H1 (cell line): ENCODE results near the gene COQ7. TPM values are rescaled to one million over a fixed set of nuclear protein-coding genes. Genes with fewer than 3 reads are reported as not detected.

ENCODE experiments used
- CTCF ChIA-PET: fragments of 300-600 bp; sonication (Branson Sonifier 250); formaldehyde crosslinking; loops from one replicate; lab custom pipeline; 2021; ENCODE audit not compliant: partially characterized antibody; lab: Charles Lee
- POLR2A ChIA-PET: fragments of 300-600 bp; sonication (Branson Sonifier 250); formaldehyde crosslinking; loops from one replicate; lab custom pipeline; 2021; ENCODE audit warnings: inconsistent platforms; ENCODE audit not compliant: partially characterized antibody; lab: Charles Lee
- DNase-seq, 2 experiments: peaks; one replicate each; pipeline versions ENCODE4 v3.0.0 to v3.0.0-alpha.2; 2010 to 2022; ENCODE audit warnings: low spot score in 2 of 2, low read depth in 1 of 2, mixed read lengths in 1 of 2
- FAIRE-seq: peaks from 2 replicates; lab custom pipeline; 2011; peaks lifted over from hg19 to GRCh38; lab: Jason Lieb, UNC
- H2AFZ ChIP-seq: 2 replicates; pipeline ENCODE4 v1.8.1; 2012; ENCODE audit warnings: low read length, inconsistent platforms
- H2AK5ac ChIP-seq: 2 replicates; pipeline ENCODE4 v1.6.1; 2013; ENCODE audit warnings: low read depth, low read length
- H2BK120ac ChIP-seq: replicated peaks from 2 replicates; pipeline ENCODE3; 2013; ENCODE audit warnings: low read depth, low read length, inconsistent platforms
- H2BK12ac ChIP-seq: 2 replicates; pipeline ENCODE4 v1.6.1; 2013; ENCODE audit warnings: low read depth, low read length
- H2BK15ac ChIP-seq: 2 replicates; pipeline ENCODE4 v1.6.1; 2013; ENCODE audit warnings: low read length
- H2BK20ac ChIP-seq: 2 replicates; pipeline ENCODE4 v1.6.1; 2013; ENCODE audit warnings: low read length
- H2BK5ac ChIP-seq: 2 replicates; pipeline ENCODE4 v1.6.1; 2013; ENCODE audit warnings: low read depth, low read length
- H3K14ac ChIP-seq: 2 replicates; pipeline ENCODE4 v1.6.1; 2013; ENCODE audit warnings: inconsistent platforms; ENCODE audit not compliant: insufficient read length
- H3K18ac ChIP-seq: 2 replicates; pipeline ENCODE4 v1.6.1; 2013; ENCODE audit warnings: low read length; ENCODE audit errors: extremely low read depth
- H3K23ac ChIP-seq: 2 replicates; pipeline ENCODE4 v1.6.1; 2013; ENCODE audit warnings: inconsistent platforms; ENCODE audit not compliant: insufficient read length
- H3K23me2 ChIP-seq: 2 replicates; pipeline ENCODE4 v1.6.1; 2013; ENCODE audit warnings: low read depth, low read length
- H3K27ac ChIP-seq: 2 replicates; pipeline ENCODE4 v1.6.1; 2011; ENCODE audit warnings: low read depth, low read length, inconsistent platforms
- H3K27me3 ChIP-seq, 4 experiments: replicated peaks in 1 of 4; 1 replicate in 1 of 4; 2 replicates in 3 of 4; pipeline versions ENCODE4 v1.6.1 to v1.8.1; 2011 to 2013; ENCODE audit warnings: low read length in 3 of 4, mild to moderate bottlenecking in 3 of 4, inconsistent platforms in 2 of 4, mixed read lengths in 2 of 4, moderate library complexity in 1 of 4; ENCODE audit not compliant: control insufficient read depth in 3 of 4, insufficient read depth in 3 of 4; ENCODE audit errors: extremely low read depth in 1 of 4
- H3K36me3 ChIP-seq, 4 experiments: 2 replicates each; pipeline versions ENCODE4 v1.6.1 to v1.8.1; 2011 to 2013; ENCODE audit warnings: mild to moderate bottlenecking in 4 of 4, low read length in 3 of 4, moderate library complexity in 2 of 4, control low read depth in 1 of 4, inconsistent platforms in 1 of 4; ENCODE audit not compliant: insufficient read depth in 4 of 4, control insufficient read depth in 2 of 4
- H3K4ac ChIP-seq: replicated peaks from 2 replicates; pipeline ENCODE3; 2013; ENCODE audit warnings: low read length, low read depth, mixed read lengths, inconsistent platforms; ENCODE audit not compliant: insufficient read length
- H3K4me1 ChIP-seq, 4 experiments: replicated peaks in 1 of 4; 1 replicate in 1 of 4; 2 replicates in 3 of 4; pipeline versions ENCODE4 v1.6.1 to v1.8.1; 2011 to 2013; ENCODE audit warnings: low read length in 3 of 4, inconsistent platforms in 2 of 4, mixed read lengths in 1 of 4; ENCODE audit not compliant: insufficient read depth in 4 of 4, control insufficient read depth in 3 of 4
- H3K4me2 ChIP-seq, 2 experiments: 2 replicates each; pipeline versions ENCODE4 v1.6.1 to v1.8.1; 2011 to 2013; ENCODE audit warnings: low read depth in 2 of 2, low read length in 2 of 2, control low read depth in 1 of 2, inconsistent platforms in 1 of 2, mild to moderate bottlenecking in 1 of 2; ENCODE audit not compliant: insufficient read depth in 1 of 2
- H3K4me3 ChIP-seq, 4 experiments: fragments of 200-600, 300-600 bp in 1 of 4; sonication (generic), shearing (Covaris generic), sonication (Bioruptor Twin) in 1 of 4; 2 replicates each; pipeline versions ENCODE4 v1.5.1 to v1.8.1; 2011 to 2016; ENCODE audit warnings: low read length in 4 of 4, low read depth in 3 of 4, control low read depth in 2 of 4, inconsistent platforms in 2 of 4, mild to moderate bottlenecking in 2 of 4, mixed read lengths in 1 of 4, moderate library complexity in 1 of 4; ENCODE audit not compliant: insufficient read depth in 2 of 4; ENCODE audit errors: extremely low read depth in 1 of 4
- H3K56ac ChIP-seq: replicated peaks from 2 replicates; pipeline ENCODE3; 2013; ENCODE audit warnings: low read depth, mild to moderate bottlenecking, mixed read lengths, low read length, inconsistent platforms; ENCODE audit not compliant: insufficient read length
- H3K79me1 ChIP-seq: 2 replicates; pipeline ENCODE4 v1.6.1; 2013; ENCODE audit warnings: low read depth, low read length, control low read depth
- H3K79me2 ChIP-seq, 2 experiments: 2 replicates each; pipeline versions ENCODE4 v1.6.1 to v1.8.1; 2012 to 2013; ENCODE audit warnings: low read length in 2 of 2, mild to moderate bottlenecking in 2 of 2, inconsistent platforms in 1 of 2; ENCODE audit not compliant: insufficient read depth in 2 of 2, control insufficient read depth in 1 of 2
- H3K9ac ChIP-seq, 4 experiments: replicated peaks in 1 of 4; 1 replicate in 1 of 4; 2 replicates in 3 of 4; pipeline versions ENCODE4 v1.6.1 to v1.8.1; 2011 to 2013; ENCODE audit warnings: low read depth in 3 of 4, low read length in 3 of 4, control low read depth in 2 of 4, mild to moderate bottlenecking in 2 of 4, moderate library complexity in 2 of 4, inconsistent platforms in 1 of 4; ENCODE audit errors: extremely low read depth in 1 of 4
- H3K9me3 ChIP-seq, 2 experiments: 2 replicates each; pipeline versions ENCODE4 v1.6.1 to v1.8.1; 2012 to 2013; ENCODE audit warnings: mild to moderate bottlenecking in 2 of 2, moderate library complexity in 2 of 2, control low read depth in 1 of 2, inconsistent platforms in 1 of 2, low read depth in 1 of 2, low read length in 1 of 2, mixed read lengths in 1 of 2; ENCODE audit not compliant: insufficient read depth in 2 of 2
- H4K20me1 ChIP-seq, 2 experiments: replicated peaks in 1 of 2; 2 replicates each; pipeline versions ENCODE3 to v1.8.1; 2011 to 2013; ENCODE audit warnings: inconsistent platforms in 2 of 2, low read length in 2 of 2, mild to moderate bottlenecking in 1 of 2; ENCODE audit not compliant: insufficient read depth in 2 of 2, control insufficient read depth in 1 of 2
- H4K5ac ChIP-seq: 2 replicates; pipeline ENCODE4 v1.6.1; 2013; ENCODE audit warnings: low read length, low read depth, mixed read lengths, inconsistent platforms; ENCODE audit not compliant: insufficient read length
- H4K8ac ChIP-seq: 2 replicates; pipeline ENCODE4 v1.8.0; 2013; ENCODE audit warnings: mild to moderate bottlenecking, moderate library complexity, low read length, inconsistent platforms; ENCODE audit not compliant: insufficient read depth; ENCODE audit errors: extremely low read depth
- H4K91ac ChIP-seq: replicated peaks from 2 replicates; pipeline ENCODE3; 2013; ENCODE audit warnings: low read length, mixed read lengths, inconsistent platforms; ENCODE audit not compliant: insufficient read length
- BRCA1 ChIP-seq: IDR thresholded peaks from 2 replicates; pipeline ENCODE4 v1.6.1; 2012; ENCODE audit warnings: low read depth, low read length, improper control_type of control experiment
- CBX8 ChIP-seq: fragments of 300-800, 300-1000 bp; sonication (generic); IDR thresholded peaks from 2 replicates; pipeline ENCODE4 v1.7.1; 2016; ENCODE audit warnings: low read depth, low read length, borderline replicate concordance
- KDM1A ChIP-seq: fragments of 200-600, 300-600 bp; sonication (generic); IDR thresholded peaks from 2 replicates; pipeline ENCODE4 v1.7.1; 2016; ENCODE audit warnings: mild to moderate bottlenecking, low read length, borderline replicate concordance
- USF2 ChIP-seq: IDR thresholded peaks from 2 replicates; pipeline ENCODE4 v1.6.1; 2011; ENCODE audit warnings: low read length, improper control_type of control experiment
- WGBS, 2 experiments: shearing (Covaris generic) in 1 of 2; methylation state at CpG; one replicate each; pipeline versions ENCODE4 v1.1.6 to v1.1.7; 2013 to 2015; ENCODE audit warnings: low lambda C conversion rate in 2 of 2, mixed read lengths in 2 of 2, inconsistent platforms in 1 of 2, low coverage in 1 of 2, missing lambda C conversion rate in 1 of 2; ENCODE audit not compliant: insufficient replicate concordance in 2 of 2, insufficient coverage in 1 of 2, insufficient read length in 1 of 2; ENCODE audit errors: extremely low coverage in 1 of 2, missing lambda C conversion rate in 1 of 2; 5-methylcytosine and 5-hydroxymethylcytosine counted together
- polyA plus RNA-seq, 7 experiments: library from polyadenylated mRNA; depleted of rRNA in 3 of 7; stranded (reverse) in 5 of 7; unstranded in 2 of 7; fragments of >200 nt in 5 of 7; fragments of 200-250 nt in 2 of 7; gene quantifications; 1 replicate in 5 of 7; 2 replicates in 1 of 7; 4 replicates in 1 of 7; pipeline versions ENCODE4 v1.2.1 to v1.2.3, GENCODE V29; 2011 to 2013; ENCODE audit warnings: missing spikeins in 2 of 7, mixed read lengths in 2 of 7
- total RNA-seq: library from RNA; stranded (reverse); fragmentation: NEBNext Ultra II Directional; extraction: Animal tissue kit (Norgen Biotek cat#: 25700); gene quantifications from 2 replicates; pipeline ENCODE4 v1.2.1, GENCODE V29; 2021

Gene COQ7
- total and polyA plus RNA-seq, 2 of the 8 experiments (the other 6 are each of a cell fraction or from before 2014, with no cell fraction given), result 7.1 to 15.2 TPM

DNA sequence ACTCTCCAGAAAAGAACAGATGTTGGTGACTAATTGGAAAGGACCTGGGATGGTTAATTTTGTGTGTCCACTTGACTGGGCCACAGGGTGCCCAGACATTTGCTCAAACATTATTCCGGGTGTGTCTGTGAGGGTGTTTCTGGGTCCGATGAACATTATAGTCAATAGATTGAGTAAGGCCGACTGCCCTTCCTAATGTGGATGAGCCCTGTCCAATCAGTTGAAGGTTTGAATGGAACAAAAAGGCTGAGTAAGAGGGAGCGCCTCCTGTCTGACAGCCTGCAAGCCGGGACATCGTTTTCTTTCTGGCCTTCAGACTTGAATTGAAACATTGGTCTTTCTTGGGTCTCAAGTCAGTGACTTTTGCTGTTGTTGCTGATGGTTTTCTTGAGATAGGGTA lies 23.5 kb downstream of the COQ7 start:
- H3K4me3 ChIP-seq, result no peak overlapping the region
- DNase-seq, result no peak
- ChIA-PET POLR2A (no interaction called here), CTCF (no interaction called here)
- WGBS, 2 experiments, result 88% methylated on average over 6 of the region's 6 CpGs; no CpG with 5 or more reads in 1 of the 2 experiments
- H3K36me3 ChIP-seq, result no peaks in the 10 kb centered on the region
- H3K4ac ChIP-seq, result no peak overlapping the region
- no peak overlapping the region for H2BK5ac ChIP-seq
- H3K4me2 ChIP-seq, result no peak overlapping the region
- H2AFZ ChIP-seq, result no peak overlapping the region
- no peak overlapping the region for H3K27ac ChIP-seq
- H2BK20ac ChIP-seq, result no peak overlapping the region
- no peak overlapping the region for H4K8ac ChIP-seq
- H2BK12ac ChIP-seq, result no peak overlapping the region
- H3K56ac ChIP-seq, result no peak overlapping the region
- H3K14ac ChIP-seq, result no peak overlapping the region
- no peaks in the 10 kb centered on the region for H3K79me1 ChIP-seq
- no peak for FAIRE-seq
- H3K9me3 ChIP-seq, result no peaks in the 10 kb centered on the region
- H3K18ac ChIP-seq, result no peak overlapping the region
- TF ChIP-seq CBX8 (no peak), BRCA1 (no peak), KDM1A (no peak), USF2 (no peak)
- no peak overlapping the region for H2AK5ac ChIP-seq
- no peak overlapping the region for H4K91ac ChIP-seq
- H4K20me1 ChIP-seq, result no peaks in the 10 kb centered on the region
- H4K5ac ChIP-seq, result no peak overlapping the region
- H3K27me3 ChIP-seq, result peaks cover 0 to 5% (median 3%) of the 10 kb centered on the region in 4 experiments; a peak in 5 of 7 replicates
- H3K4me1 ChIP-seq, result no peaks in the 10 kb centered on the region; a peak in 1 of 7 replicates
- no peak overlapping the region for H2BK120ac ChIP-seq
- H3K23me2 ChIP-seq, result no peaks in the 10 kb centered on the region; the same call in 1 of the 2 replicates
- H3K9ac ChIP-seq, result no peak overlapping the region
- H2BK15ac ChIP-seq, result no peak overlapping the region
- H3K79me2 ChIP-seq, result no peaks in the 10 kb centered on the region
- no peak overlapping the region for H3K23ac ChIP-seq
